ENCODE measurements around the gene TTC39C. TPM values are rescaled to one million over a fixed set of nuclear protein-coding genes. Genes with fewer than 3 reads are reported as not detected.
"Not testable (repeated sequence)": the region's sequence is repeated elsewhere in the genome, so short reads cannot be mapped to it uniquely, and the experiment has no call there.

The TTC39C gene
- total RNA-seq, 3 donors from 2014 or later, result 23.6 to 37.3 (median 31.5) TPM

DNA sequence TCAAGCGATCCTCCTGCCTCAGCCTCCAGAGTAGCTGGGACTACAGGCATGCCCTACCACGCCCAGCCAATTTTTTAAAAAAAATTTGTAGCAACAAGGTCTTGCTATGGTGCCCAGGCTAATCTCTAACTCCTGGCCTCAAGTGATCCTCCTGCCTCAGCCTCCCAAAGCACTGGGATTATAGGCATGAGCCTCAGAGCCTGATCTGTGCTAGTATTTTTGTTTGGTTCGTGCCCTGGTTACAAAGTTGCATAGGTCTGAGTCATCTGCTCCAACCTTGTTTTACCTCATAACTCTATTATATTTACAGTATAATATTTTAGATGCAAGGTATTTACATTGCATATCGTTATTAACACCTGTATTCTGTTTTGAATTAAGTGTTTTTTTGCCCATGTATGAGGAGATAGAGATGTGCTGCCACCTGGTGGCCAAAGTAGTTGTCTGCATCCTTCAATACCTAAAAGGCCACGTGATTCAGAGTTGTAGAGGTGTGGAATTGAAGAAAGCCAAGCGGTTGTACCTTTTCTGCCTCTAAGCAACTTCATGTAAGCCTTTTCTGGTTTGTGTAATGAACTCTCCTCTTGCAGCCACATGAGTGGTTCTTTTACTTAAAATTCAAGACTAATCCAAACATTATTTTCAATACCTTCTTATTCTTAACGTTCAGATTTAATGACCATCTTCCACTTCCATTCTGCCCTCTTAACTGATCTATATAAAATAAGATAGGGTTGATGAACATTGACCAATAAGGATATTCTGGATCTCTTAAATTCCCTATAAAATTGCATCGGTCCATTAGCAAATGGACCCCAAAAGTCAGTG is 104.4 kb downstream of the TTC39C start:
- Mint-ChIP-seq H3K4me3 (no peak overlapping the region), H3K36me3 (ENCODE audit: insufficient read depth) (peaks cover 34% of the 10 kb centered on the region), H3K4me1 (ENCODE audit: low read depth) (peaks cover 29% of the 10 kb centered on the region), H3K9me3 (no peaks in the 10 kb centered on the region), H3K27me3 (ENCODE audit: low read depth) (no peaks in the 10 kb centered on the region)
- ATAC-seq, result peak; percentile 72 to 81
- DNase-seq, result peak; percentile 76

DNA sequence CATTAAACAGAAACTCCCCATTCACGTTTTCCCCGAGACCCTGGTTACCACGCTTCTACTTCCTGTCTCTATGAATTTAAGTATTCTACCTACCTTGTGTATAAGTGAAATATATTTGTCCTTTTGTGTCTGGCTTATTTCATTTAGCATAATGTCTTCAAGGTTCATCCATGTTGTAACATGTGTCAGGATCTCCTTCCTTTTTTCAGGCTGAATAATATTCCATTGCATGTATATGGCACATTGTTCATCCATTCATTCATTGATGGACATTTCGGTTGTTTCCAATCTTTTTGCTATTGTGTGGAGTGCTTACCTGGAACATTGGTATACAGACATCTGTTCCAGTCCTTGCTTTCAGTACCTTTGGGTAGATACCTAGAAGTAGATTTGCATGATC is 106.1 kb downstream of the TTC39C start:
- Mint-ChIP-seq H3K4me1 (ENCODE audit: low read depth) (peaks cover 12% of the 10 kb centered on the region), H3K4me3 (no peak overlapping the region), H3K36me3 (ENCODE audit: insufficient read depth) (peaks cover 29% of the 10 kb centered on the region), H3K27me3 (ENCODE audit: low read depth) (no peaks in the 10 kb centered on the region), H3K9me3 (no peaks in the 10 kb centered on the region)
- ATAC-seq (no peak), DNase-seq (no peak)

DNA sequence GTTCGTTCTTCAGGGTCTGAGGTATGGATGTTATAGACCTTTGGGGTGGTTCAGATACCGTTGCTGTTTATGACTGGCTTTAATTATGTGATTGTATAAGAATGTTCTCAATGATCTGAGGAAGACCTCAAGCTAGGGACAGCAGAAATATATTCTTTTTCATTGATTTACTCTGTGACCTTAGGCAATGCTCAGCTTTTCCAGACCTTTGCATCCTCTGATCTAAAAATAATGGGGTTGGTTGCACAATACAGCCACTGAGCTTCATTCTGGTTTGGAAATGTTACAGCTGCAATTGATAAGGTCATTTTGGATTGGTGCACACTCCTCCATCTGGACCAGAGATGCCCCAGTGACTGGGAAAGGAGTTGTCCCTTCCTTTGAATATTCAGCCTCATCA is 107.1 kb downstream of the TTC39C start:
- H3K4me1 Mint-ChIP-seq (ENCODE audit: low read depth), result peaks cover 5% of the 10 kb centered on the region
- DNase-seq (no peak), ATAC-seq (no peak)
- H3K4me3 Mint-ChIP-seq, result no peak overlapping the region
- H3K36me3 Mint-ChIP-seq (ENCODE audit: insufficient read depth), result peaks cover 29% of the 10 kb centered on the region
- H3K9me3 Mint-ChIP-seq, result no peaks in the 10 kb centered on the region
- H3K27me3 Mint-ChIP-seq (ENCODE audit: low read depth), result no peaks in the 10 kb centered on the region

DNA sequence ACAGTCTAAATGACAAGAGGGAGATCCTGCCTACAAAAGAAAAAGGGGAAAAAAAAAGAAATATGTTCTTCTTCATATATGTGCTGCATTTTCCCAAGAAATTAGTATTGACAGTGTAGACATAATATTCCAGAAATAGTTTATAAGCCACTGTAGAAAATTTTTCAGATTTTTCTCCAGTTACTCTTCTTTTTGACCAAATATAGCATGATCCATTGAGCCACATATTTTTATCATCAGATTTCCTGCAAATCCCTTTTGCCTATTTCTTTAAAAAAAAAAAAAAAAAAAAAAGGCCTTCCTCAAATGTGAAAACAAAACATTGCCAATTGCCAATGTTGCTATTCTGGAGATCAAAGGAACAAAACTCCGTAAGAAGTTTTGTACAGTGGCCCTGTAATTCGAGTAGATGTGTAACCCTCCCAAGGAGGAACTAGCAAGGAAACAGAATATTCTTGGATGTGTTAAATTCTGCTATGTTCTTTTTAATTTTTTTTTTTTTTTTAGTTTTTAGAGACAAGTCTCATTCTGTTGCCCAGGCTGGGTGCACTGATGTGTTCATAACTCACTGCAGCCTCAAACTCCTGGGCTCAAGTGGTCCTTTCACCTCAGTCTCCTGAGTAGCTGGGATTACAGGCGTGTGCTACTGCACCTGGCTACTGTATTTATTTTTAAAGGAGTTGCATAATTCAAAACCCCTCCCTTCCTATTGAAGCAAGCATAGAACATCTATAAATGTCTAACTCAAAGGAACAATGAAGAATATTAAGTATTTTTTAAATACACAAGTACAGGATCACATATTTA is 111.8 kb downstream of the TTC39C start:
- Mint-ChIP-seq H3K36me3 (ENCODE audit: insufficient read depth) (peaks cover 40% of the 10 kb centered on the region), H3K4me3 (no peak overlapping the region), H3K27me3 (ENCODE audit: low read depth) (no peaks in the 10 kb centered on the region), H3K4me1 (ENCODE audit: low read depth) (peaks cover 1% of the 10 kb centered on the region), H3K9me3 (no peaks in the 10 kb centered on the region)
- no peak for ATAC-seq
- DNase-seq, result no peak

DNA sequence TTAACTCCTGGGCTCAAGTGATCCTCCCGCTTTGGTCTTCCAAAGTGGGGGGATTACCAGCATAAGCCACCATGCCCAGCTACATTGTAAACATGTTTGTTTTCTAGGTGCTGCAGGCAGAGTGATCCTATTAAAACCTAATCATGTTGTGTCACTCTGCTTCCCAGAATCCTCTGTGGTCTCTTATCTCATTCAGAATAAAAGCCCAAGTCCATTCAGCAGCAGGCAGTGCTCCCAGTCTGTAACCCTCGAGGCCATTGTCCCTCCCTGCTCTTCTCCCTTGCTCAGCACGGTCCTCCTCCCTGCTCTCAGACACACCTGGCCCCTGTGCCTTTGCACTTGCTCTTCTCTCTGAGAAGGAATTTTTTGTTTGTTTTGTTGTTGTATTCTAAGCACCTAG is 113.2 kb downstream of the TTC39C start:
- Mint-ChIP-seq H3K27me3 (ENCODE audit: low read depth) (no peaks in the 10 kb centered on the region), H3K4me3 (no peak overlapping the region), H3K36me3 (ENCODE audit: insufficient read depth) (peaks cover 34% of the 10 kb centered on the region), H3K9me3 (no peaks in the 10 kb centered on the region), H3K4me1 (ENCODE audit: low read depth) (peaks cover 1% of the 10 kb centered on the region)
- DNase-seq, result no peak
- ATAC-seq, result no peak

DNA sequence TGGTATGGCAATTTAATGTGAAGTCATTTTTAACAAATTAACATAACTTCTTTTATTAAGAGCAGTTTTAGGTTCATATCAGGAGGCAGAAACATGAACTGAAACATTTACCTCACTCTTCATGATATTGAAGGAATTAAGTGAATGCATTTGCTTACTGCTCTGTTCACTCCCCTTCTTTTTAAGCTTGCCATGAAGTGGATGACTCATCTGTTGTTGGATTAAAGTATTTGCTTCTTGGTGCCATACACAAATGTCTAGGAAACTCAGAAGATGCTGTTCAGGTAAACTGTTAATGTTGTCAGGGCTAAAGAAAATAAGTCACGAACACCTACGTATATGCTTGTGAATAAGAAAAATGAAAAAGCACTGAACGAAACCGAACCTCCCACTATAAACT is 114.1 kb downstream of the TTC39C start:
- ATAC-seq (no peak), DNase-seq (no peak)
- H3K4me1 Mint-ChIP-seq (ENCODE audit: low read depth), result peaks cover 1% of the 10 kb centered on the region
- no peak overlapping the region for H3K4me3 Mint-ChIP-seq
- H3K9me3 Mint-ChIP-seq, result no peaks in the 10 kb centered on the region
- H3K36me3 Mint-ChIP-seq (ENCODE audit: insufficient read depth), result peaks cover 41% of the 10 kb centered on the region
- H3K27me3 Mint-ChIP-seq (ENCODE audit: low read depth), result no peaks in the 10 kb centered on the region

DNA sequence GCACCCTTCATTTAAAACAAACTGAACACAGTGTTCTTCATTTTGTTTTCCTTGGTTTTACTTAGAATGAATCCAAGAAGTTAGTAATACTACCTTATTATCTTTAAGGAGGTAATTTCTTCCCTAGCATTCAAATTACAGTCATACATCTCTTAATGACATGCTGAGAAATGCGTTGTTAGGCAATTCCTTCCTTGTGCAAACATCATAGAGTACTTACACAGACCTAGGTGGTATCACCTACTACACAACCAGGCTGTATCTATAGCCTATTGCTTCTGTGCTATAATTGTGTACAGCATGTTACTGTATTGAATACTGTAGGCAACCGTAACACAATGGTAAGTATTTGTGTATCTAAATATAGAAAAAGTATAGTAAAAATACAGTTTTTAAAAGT is 115.9 kb downstream of the TTC39C start:
- no peak overlapping the region for H3K4me3 Mint-ChIP-seq
- no peak for ATAC-seq
- DNase-seq, result no peak
- H3K9me3 Mint-ChIP-seq, result no peaks in the 10 kb centered on the region
- peaks cover 35% of the 10 kb centered on the region for H3K36me3 Mint-ChIP-seq (ENCODE audit: insufficient read depth)
- H3K4me1 Mint-ChIP-seq (ENCODE audit: low read depth), result peaks cover 1% of the 10 kb centered on the region
- no peaks in the 10 kb centered on the region for H3K27me3 Mint-ChIP-seq (ENCODE audit: low read depth)

DNA sequence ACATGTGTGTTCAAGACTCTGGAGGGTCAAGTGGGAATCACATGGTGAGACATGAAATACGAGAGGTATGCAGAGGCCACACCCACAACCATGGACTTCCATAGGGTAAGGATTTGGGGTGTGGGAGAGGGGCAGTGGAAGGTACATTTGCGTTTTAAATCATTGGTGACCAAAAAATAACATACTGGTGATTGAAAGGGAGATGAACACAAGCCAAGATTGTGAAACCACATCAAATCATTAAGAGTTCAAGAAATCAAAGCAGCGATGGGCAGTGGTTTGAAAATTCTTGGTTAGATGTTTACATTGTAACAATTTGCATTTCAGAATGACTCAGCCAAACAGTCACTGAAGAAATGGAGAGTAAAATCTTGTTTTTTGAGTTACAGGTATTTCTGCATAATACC is 122.4 kb downstream of the TTC39C start:
- ATAC-seq (no peak), DNase-seq (no peak)
- Mint-ChIP-seq H3K4me1 (ENCODE audit: low read depth) (peaks cover 24% of the 10 kb centered on the region), H3K27me3 (ENCODE audit: low read depth) (peaks cover 13% of the 10 kb centered on the region), H3K9me3 (no peaks in the 10 kb centered on the region), H3K36me3 (ENCODE audit: insufficient read depth) (peaks cover 10% of the 10 kb centered on the region), H3K4me3 (no peak overlapping the region)

DNA sequence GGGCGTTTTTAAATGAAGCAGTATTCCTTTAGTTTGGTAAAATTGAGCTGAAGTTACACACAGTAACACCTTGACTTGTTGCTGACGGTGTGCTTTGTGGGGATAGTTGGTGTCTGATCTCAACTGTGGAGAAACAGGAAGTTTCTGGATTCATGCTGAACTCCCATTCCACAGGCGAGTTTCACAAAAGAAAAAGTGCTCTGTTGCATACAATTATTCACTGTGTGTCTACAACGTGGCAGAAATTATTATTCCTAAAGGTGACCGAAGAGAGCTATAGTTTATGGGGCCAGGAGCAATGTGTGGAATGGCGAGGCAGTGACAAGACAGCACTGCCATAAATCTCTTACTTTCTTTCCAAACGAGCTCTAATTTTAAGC is 123.8 kb downstream of the TTC39C start:
- peaks cover 3% of the 10 kb centered on the region for H3K36me3 Mint-ChIP-seq (ENCODE audit: insufficient read depth)
- peak overlapping the region; percentile 87 for H3K4me3 Mint-ChIP-seq
- ATAC-seq, result peak in 1 of 2 donors; percentile 9
- H3K4me1 Mint-ChIP-seq (ENCODE audit: low read depth), result peaks cover 24% of the 10 kb centered on the region
- no peaks in the 10 kb centered on the region for H3K9me3 Mint-ChIP-seq
- peaks cover 13% of the 10 kb centered on the region for H3K27me3 Mint-ChIP-seq (ENCODE audit: low read depth)
- DNase-seq, result no peak

DNA sequence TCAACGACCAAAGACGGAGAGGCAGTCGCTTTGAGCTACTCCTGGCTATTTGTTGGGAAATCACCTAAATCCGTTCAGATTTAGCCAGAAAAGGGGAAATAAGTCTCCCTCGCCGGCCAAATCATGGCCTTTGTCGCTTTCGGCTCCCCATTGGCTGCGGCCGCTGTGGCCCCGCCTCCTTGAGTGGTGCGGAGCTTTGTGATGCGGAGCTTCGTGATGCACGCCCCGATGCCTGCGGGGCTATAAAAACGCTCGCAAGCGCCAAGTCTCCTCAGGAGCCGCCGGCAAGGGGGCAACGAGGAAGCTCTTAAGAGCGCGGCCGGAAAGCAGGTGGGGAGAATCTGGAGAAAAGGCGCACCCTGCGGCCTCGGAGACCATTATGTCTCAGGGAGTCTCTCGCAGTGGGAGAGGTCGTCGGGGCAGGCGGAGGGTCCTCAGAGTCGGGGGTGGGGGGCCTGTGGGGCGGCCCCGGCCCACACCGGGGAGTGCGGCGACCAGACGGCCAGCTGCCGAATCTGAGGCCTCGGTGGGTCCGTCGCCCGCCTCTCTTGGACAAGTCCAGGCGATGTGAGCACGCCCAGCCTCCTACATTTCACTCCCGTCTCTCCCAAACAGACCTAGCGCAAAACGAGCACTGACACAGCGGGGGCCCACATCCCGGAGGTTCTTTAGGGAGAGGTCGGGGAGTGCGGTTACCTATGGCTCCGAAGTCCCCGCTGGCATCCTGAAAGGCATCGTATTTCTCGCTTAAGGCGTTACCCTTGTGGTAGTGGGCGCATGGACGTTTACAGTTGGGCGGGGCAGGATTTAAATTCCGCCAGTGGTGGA is 124.4 kb downstream of the TTC39C start, which contains the start of gene CABYR:
Gene CABYR (plus strand): TSS at position 274 of the 828 bp plus-strand sequence. CDS start 4,053 bp downstream, outside the sequence.
- H3K36me3 Mint-ChIP-seq (ENCODE audit: insufficient read depth), result peaks cover under 1% of the 10 kb centered on the region
- DNase-seq (peak; percentile 65), ATAC-seq (peak; percentile 99 to 100)
- peaks cover 24% of the 10 kb centered on the region for H3K4me1 Mint-ChIP-seq (ENCODE audit: low read depth)
- H3K4me3 Mint-ChIP-seq, result peak within 1 kb of the TSS; percentile 87
- peaks cover 14% of the 10 kb centered on the region for H3K27me3 Mint-ChIP-seq (ENCODE audit: low read depth)
- H3K9me3 Mint-ChIP-seq, result no peaks in the 10 kb centered on the region

DNA sequence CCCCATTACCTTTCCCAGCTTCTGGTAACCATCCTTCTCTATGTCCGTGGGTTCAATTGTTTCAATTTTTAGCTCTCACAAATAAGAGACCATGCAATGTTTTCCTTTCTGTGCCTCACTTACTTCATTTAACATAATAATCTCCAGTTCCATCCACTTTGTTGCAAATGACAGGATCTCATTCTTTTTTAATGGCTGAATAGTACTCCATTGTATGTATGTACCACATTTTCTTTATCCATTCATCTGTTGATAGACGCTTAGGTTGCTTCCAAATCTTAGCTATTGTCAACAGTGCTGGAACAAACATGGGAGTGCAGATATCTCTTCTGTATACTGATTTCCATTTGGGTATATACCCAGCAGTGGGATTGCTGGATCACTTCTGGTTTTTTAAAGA is 126.1 kb downstream of the TTC39C start:
- no peaks in the 10 kb centered on the region for H3K36me3 Mint-ChIP-seq (ENCODE audit: insufficient read depth)
- no peak for ATAC-seq
- no peak for DNase-seq
- H3K4me1 Mint-ChIP-seq (ENCODE audit: low read depth), result peaks cover 24% of the 10 kb centered on the region
- H3K27me3 Mint-ChIP-seq (ENCODE audit: low read depth), result peaks cover 21% of the 10 kb centered on the region
- no peak overlapping the region for H3K4me3 Mint-ChIP-seq
- H3K9me3 Mint-ChIP-seq, result no peaks in the 10 kb centered on the region

DNA sequence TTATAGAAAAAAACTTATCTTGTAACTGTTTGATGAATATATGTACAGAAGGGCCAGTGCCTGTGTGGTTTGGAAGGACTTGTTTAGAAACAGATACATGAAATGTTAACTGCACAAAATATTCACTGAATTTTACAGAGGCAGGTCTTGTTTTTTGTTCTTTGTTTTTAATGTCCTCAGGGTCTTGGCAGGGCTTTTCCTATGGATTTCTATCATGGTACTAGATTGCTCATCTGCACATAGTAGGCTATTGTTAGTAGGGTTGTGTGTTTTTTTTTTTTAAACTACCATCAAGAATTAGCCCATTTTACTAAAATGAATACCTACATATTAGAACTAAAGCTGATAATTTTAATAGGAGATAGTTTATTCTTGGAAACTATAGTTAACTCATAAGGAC is 127.8 kb downstream of the TTC39C start:
- no peak for DNase-seq
- Mint-ChIP-seq H3K4me1 (ENCODE audit: low read depth) (peaks cover 15% of the 10 kb centered on the region), H3K36me3 (ENCODE audit: insufficient read depth) (no peaks in the 10 kb centered on the region), H3K9me3 (no peaks in the 10 kb centered on the region), H3K27me3 (ENCODE audit: low read depth) (peaks cover 21% of the 10 kb centered on the region), H3K4me3 (no peak overlapping the region)
- no peak for ATAC-seq

DNA sequence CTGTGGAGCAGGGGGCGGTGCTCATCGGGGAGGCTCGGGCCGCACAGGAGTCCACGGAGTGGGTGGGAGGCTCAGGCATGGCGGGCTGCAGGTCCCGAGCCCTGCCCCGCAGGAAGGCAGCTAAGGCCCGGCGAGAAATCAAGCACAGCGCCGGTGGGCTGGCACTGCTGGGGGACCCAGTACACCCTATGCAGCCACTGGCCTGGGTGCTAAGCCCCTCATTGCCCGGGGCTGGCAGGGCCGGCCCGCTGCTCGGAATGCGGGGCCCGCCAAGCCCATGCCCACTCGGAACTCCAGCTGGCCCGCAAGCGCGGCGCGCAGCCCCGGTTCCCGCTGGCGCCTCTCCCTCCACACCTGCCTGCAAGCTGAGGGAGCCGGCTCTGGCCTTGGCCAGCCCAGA is 135.0 kb downstream of the TTC39C start:
- H3K36me3 Mint-ChIP-seq (ENCODE audit: insufficient read depth); ATAC-seq; H3K27me3 Mint-ChIP-seq (ENCODE audit: low read depth); DNase-seq; H3K4me1 Mint-ChIP-seq (ENCODE audit: low read depth); H3K9me3 Mint-ChIP-seq; H3K4me3 Mint-ChIP-seq: not testable (repeated sequence)

DNA sequence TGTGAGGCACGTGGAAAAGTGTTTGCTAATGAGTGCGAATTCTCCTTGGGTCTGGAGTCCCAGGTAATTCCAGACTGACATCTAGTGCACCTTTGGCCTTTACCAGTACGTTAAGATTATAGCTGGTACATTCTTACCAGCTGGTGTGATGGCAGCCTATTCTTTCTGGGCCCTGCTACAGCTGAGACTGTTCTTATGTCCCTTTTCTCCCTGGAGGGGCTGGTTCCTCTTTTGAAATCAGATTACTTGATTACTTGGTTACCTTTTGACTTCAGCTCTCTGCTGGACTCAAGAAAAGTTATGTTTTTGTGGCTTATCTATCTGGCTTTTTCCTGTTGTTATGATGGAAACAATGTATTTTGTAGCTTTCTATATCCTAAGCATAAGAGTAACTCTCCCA is 138.8 kb downstream of the TTC39C start:
- Mint-ChIP-seq H3K9me3 (no peaks in the 10 kb centered on the region), H3K4me1 (ENCODE audit: low read depth) (no peaks in the 10 kb centered on the region), H3K27me3 (ENCODE audit: low read depth) (no peaks in the 10 kb centered on the region), H3K4me3 (no peak overlapping the region), H3K36me3 (ENCODE audit: insufficient read depth) (no peaks in the 10 kb centered on the region)
- no peak for DNase-seq
- no peak for ATAC-seq

Data from activated T-cell treated with anti-CD3 and anti-CD28 coated beads, Interleukin-2, amount 50 U/mL, for 4 hours (primary cell).